HCEC 1CT (cell line): ENCODE data around the gene PLAAT5.
"Not testable (repeated sequence)": the region's sequence is repeated elsewhere in the genome, so short reads cannot be mapped to it uniquely, and the experiment has no call there.

ENCODE experiments used
- DNase-seq: peaks from one replicate; pipeline ENCODE4 v3.0.0-alpha.2; 2017

PLAAT5 gene, protein sequence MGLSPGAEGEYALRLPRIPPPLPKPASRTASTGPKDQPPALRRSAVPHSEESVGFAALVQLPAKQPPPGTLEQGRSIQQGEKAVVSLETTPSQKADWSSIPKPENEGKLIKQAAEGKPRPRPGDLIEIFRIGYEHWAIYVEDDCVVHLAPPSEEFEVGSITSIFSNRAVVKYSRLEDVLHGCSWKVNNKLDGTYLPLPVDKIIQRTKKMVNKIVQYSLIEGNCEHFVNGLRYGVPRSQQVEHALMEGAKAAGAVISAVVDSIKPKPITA

DNA sequence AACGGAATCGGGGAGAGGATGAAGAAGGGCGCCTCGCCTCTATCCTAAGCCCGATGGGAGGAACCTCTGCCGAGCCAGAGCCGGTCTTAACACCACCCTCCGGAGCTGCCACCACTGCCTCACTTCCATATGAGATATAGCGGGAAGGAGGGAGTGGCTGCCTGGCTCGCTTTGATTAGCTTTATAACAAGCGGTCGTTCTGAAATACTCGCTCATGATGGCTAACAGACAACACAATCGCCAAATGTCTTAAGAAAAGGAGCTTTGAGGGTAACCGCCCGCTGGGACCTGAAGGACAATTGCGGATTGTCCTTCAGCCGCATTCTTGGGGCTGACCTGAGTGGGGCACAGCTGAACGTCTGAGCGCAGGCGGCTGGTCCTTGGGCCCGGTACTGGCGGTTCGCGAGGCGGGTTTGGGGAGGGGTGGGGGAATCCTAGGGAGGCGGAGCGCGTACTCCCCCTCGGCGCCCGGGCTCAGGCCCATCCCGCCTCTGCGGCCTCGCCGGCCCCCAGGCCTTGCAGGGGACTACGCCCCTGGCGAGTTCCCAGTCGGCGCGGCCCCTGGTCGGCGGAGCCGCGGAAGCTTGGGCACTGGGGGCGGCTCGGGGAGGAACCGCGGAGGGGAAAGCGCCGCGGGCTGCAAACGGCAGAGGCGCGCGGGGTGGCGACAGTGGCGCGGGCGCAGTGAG is at the start of gene PLAAT5:
PLAAT5 (minus strand) TSS at position 617 of the 689 bp plus-strand sequence; CDS start at position 484, 133 bp downstream.
- no peak for DNase-seq

DNA sequence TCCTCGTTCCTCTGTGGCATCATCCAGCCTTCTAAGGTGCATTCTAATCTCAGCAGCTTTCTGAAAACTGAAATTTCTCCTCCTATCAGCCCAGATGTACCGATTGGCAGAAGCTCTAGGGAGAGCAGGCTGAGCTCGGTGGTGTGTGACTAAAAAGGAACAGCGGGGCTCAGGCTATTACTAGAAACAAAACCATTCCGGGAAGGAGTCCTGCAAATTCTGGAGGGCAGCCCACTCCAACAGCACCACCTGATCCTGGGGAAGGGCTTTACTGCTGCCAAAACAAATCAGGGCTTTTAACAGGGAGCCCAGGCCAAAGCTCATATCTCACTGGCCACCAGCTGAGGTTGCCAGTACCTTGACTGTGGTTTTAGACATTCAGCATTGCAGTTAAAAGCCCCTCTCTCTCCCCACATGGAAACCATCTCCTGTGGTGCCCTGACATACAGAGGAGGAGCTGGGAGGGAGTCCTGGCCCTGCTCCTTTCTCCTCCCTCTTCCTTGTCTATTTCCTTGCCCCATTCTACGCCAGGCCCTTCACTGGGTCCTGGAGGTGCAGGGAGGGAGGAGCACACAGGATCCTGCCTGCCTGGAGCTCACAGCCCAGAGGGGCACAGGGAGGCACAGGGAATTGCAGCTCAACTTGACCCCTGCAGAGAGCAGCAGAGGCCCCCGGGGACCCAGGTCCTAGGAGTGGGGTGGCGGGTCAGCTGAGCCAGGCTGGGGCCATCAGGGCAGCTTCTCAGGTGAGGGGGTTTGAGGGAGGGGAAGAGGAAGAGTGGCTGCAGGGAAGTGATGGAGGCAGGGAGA is 46.5 kb upstream of the PLAAT5 start:
- DNase-seq = no peak

DNA sequence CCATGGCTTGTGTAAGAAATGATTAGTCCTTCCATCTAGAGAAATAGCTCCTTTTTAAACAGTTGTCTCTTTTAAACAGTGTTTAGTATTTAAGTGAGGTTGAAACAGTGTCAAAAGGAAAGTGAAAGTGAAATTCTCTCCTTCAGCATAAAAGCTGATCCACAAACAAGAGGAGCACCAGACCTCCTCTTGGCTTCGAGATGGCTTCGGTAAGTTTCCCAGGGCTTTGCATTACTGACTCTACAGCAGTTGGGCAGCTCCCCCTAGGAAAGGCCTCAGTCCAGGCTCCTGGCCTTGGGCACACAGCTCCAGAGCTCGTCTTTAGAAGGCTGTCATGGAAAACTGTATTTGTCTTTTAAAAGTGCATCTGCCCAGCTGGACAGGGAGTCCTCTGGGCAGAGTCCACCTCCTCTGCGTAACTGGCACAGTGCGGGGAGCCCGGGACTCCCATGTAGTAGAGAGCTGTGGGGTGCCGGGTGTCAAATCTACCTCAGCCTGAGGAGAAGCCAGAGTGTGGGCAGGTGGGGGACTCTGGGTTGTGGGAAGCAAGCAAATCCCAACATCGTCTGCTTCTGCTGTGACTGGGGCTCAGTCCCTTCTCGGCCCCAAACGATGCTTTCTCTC is 45.8 kb upstream of the PLAAT5 start, which contains the start of gene PLAAT4:
PLAAT4 (plus strand) TSS at position 140 of the 624 bp plus-strand sequence; CDS start at position 201, 61 bp downstream.
- peak; percentile 40 for DNase-seq

DNA sequence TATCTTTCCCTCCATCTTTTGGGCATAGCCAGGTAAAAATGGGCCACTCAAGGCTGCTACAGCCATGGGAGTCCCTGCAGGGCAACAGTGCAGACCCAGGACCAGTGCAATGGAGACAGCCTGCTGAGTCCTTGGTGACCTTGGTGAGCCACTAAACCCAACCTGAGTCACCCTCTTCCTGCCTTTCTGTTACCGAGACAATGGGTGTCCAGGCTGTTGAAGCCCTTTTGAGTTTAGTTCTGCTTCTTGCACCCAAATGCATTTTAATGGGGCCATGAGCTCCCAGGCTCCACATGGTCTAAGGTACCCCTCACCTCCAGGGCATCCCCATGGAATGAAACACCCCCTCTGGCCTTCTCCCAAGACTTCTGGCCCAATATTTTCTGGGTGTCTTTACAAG is 44.8 kb upstream of the PLAAT5 start:
- no peak for DNase-seq

DNA sequence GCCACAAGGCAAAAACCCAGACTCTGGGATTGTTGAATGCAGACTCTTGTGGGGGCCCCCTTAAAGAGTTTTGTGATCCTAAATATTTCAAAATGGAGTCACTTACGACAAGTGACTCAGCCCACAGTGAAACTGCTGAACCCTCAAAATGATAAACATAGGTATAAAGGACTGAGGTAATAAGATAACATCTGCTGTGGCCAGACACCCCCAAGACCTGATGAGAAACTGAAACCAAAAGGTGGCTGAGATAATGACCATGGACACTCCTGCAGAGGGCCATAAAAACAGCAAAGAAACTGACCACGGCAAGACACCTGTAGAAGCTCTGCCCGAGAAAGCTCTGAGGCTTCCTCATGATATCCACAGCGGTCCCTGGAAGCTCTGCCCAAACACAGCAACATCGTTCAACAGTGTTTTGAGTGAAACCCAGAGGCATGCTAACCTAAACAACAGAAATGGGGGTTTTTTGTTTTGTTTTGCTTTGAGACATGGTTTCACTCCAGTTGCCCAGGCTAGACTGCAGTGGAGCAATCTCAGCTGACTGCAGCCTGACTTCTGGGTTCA is 44.0 kb upstream of the PLAAT5 start:
- DNase-seq = no peak

DNA sequence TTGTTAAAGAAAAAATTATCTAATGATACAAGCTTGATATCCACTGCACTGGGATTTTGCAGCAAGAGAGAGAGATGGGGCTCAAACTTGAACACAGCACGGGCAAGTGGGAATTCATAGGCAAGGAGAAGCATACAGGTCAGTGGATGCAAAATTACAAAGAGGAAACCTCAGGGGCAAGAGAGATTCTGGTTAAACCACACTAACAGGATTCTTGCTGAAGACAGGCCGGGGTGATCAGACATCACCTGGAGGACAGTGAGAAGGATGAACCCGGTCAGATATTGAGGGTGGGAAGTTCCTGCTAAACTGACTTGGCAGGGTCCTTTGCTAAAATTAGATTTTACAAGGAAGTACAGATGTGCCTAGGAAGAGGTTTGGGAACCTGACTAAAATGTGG is 43.1 kb upstream of the PLAAT5 start:
- DNase-seq = no peak

DNA sequence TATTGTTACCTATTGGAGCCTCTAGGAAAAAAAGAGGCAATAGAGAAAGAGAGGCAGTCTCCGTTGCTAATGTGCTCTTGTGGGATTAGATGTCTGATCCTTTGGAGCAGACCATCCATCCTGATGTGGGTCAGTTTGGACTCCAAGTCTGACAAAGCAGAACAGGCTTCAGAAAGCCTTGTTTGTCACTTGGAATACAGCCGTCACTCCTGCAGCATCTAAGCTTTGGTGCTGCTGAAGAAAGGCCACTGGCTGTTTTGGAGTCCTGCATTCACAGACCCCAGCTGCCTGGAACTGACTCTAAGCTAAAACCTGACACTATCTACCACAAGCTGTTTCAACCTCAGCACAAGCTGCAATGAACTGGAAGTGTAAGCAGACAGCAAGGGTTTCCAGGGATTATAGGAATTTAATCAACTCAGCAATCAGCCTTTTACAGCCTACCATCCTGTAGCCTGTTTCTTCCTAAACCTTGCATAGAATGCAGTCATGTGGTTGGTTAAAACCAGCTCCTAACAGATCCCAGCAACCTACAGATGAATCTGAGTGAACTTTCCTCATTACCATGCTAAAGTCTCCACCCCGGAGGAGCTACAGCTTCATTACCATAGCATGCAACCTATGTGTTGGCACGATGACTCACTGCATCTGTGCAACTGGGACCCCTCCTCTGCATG is 42.0 kb upstream of the PLAAT5 start:
- no peak for DNase-seq

DNA sequence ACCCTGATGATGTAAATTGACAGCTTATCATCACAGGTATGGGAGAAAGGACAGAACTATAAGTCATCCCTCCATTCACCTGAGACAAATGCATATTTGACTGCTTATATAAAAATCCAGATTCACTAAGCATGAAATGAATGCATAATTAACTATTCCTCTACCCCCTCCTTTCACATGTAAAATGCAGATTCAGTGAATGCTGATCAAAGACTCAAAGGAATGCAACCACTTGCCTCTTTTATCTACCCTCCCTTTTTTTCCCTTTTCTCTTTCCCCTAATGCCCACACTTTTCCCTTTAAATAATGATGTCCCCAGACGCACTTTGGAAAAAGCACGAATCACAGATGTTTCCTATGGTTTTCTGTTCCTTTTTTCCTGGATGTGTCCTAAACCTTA is 41.1 kb upstream of the PLAAT5 start:
- no peak for DNase-seq

DNA sequence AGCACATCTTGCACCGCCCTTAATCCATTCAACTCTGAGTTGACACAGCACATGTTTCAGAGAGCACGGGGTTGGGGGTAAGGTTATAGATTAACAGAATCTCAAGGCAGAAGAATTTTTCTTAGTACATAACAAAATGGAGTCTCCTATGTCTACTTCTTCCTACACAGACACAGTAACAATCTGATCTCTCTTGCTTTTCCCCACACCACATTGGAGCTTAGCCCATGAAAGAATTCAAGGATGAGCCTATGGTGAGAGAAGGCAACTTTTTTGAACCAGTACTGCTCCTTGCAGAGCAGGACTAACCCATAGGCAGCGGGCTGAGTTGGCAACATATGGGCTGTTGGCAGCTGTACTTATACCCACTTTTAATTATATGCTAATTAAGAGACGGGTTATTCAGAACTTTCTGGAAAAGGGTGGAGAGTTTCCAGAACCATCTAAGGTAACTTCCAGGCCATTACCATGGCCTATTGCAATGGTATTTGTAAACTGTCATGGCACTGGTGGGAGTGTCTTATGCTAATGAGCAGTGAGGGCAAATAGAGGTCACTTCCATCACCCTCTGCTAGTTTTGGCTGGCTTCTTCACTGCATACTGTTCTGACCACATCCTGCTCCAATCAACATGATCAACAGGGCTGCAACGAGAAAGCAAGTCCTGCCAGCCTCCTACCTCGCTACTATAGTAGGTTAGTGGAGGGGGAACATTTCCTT is 40.3 kb upstream of the PLAAT5 start:
- peak; percentile 81 for DNase-seq

DNA sequence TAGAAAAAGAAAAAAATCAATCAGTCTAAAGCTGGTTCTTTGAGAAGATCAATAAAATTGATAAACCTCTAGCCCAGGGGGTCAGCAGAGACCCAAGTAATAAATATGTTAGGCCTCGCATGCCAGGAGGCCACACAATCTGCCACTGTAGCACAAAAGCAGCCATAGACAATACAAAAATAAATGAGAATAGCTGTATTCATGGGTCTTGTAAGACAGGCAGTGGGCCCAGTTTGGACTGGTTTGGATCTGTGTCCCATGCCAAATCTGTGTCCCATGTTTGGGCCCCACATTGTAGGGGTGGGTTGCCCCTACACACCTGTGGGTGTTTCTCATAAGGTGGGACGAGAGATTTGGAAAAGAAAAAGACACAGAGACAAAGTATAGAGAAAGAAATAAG is 39.1 kb upstream of the PLAAT5 start:
- no peak for DNase-seq

DNA sequence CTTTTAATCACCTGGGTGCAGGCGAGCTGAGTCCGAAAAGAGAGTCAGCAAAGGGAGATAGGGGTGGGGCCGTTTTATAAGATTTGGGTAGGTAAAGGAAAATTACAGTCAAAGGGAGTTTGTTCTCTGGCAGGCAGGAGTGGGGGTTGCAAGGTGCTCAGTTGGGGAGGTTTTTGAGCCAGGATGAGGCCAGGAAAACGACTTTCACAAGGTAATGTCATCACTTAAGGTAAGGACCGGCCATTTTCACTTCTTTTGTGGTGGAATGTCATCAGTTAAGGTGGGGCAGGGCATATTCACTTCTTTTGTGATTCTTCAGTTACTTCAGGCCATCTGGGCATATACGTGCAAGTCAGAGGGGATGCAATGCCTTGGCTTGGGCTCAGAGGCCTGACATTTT is 38.4 kb upstream of the PLAAT5 start:
- not testable (repeated sequence) for DNase-seq

DNA sequence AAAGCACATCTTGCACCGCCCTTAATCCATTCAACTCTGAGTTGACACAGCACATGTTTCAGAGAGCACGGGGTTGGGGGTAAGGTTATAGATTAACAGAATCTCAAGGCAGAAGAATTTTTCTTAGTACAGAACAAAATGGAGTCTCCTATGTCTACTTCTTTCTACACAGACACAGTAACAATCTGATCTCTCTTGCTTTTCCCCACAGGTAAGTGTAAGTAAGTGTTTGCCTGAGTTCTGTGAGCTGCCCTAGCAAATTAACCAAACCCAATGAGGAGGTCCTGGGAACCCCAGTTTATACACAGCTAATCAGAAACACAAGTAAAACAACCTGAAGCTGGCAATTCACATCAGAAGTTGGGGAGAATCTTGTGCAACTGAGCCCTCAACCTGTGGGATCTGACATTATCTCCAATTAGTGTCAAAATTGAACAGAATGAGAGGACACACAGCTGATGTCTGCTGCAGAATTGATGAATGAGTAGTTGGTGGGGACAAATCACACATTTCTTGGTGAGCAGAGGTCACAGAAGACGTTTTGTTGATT is 37.8 kb upstream of the PLAAT5 start:
- DNase-seq = not testable (repeated sequence)

DNA sequence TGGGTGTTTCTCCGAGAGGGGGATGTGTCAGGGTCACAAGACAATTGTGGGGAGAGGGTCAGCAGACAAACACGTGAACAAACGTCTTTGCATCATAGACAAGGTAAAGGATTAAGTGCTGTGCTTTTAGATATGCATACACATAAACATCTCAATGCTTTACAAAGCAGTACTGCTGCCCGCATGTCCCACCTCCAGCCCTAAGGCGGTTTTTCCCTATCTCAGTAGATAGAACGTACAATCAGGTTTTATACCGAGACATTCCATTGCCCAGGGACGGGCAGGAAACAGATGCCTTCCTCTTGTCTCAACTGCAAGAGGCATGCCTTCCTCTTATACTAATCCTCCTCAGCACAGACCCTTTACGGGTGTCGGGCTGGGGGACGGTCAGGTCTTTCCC is 37.2 kb upstream of the PLAAT5 start:
- not testable (repeated sequence) for DNase-seq

DNA sequence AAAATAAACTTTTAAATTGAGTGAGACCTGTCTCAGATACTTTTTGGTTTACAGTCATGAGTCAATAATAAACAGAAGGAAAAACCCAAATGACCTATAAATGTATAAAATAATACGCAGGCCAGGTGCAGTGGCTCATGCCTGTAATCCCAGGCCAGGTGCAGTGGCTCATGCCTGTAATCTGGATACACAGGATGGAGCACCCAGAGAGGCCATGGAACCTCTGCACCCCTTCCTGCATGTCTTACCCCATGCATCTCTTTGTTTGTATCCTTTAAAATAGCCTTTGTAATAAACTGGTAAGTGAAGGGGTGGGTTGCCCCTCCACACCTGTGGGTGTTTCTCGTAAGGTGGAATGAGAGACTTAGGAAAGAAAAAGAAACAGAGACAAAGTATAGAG is 36.7 kb upstream of the PLAAT5 start:
- no peak for DNase-seq

DNA sequence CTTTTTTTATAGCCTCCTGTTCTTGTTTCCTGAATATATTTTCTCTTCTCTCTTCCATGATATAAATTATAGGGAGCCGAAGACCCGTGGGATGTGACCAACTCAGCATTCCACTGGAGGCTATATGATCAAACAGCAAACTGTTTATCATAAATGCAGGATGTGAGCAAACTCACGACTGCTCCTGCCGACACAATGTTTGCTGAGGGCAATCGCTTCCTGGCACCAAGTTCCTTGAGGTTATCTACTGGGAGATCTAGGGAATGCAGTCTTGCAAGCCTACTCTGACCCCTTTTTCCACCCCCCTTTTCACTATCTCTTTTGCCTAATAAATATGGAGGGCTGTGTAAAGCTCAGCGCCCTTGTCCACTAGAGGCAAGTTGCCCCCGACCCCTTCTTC is 32.2 kb upstream of the PLAAT5 start:
- DNase-seq = no peak

DNA sequence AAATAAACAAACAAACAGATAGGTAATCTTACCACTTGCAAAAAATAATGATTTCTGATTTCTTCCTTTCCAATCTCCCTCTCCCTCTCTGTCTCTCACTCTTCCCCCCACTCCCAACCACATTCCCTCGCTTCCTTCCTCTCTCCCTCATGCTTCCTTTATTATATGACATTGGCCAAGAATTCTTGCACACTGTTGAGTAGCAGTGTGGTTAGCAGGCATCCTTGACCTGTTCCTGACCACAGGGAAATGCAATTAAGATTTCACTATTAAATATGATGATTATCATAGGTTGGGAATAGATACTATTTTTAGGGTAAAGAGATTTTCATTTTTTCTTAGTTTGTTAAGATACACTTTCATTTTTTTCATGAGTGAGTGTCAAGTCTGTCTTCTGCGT is 30.9 kb upstream of the PLAAT5 start:
- no peak for DNase-seq

DNA sequence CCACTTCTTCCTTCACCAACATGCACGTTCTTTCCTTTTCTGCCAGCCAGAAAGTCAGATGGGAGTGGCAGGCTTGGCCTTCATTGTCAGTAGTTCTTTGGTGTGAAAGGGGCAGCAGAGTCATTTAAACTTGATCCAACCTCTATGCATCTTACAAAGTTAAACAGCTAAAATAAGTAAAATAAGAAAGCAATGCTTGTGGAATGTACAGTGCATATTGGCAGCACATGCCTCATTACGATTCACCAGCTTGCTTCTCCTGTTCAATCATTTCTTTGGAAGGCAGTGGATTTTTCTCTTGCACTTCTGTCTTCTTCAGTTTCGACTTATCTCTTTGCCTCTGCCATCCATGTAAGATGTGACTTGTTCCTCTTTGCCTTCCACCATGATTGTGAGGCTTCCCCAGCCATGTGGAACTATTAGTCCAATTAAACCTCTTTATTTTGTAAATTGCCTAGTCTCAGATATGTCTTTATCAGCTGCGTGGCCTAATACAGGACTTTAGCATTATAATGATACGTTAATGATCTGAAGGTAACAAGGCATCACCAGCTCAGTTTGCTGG is 29.7 kb upstream of the PLAAT5 start:
- DNase-seq = no peak

DNA sequence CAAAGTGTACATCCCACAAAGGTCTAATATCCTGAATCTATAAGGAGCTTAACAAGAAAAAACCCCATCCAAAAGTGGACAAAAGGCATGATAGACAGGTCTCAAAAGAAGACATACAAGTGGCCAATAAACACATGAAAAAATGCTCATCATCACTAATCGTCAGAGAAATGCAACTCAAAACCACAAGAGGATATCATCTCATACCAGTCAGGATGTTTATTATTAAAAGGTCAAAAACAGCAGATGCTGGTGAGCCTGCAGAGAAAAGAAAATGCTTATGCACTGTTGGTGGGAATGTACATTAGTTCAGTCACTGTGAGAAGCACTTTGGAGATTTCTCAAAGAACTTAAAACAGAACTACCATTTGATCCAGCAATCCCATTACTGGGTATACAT is 27.6 kb upstream of the PLAAT5 start:
- DNase-seq = peak; percentile 56

DNA sequence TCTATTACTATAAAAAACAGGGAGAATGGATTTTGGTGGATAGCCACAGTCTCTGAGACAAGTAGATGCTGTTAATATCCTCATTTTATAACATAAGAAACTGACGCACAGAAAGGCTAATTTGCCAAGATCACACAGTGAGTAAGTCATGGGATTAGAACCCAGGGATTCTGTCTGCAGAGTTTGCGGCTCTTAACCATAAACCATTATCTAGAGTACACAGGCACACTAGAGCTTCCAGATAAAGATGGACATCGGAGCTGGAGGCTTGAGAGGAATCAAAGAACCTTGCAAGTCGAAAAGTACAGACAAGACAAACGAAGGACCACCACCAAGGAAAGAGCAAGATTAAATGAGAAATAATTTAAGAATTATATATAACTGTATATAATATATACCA is 26.2 kb upstream of the PLAAT5 start:
- no peak for DNase-seq

DNA sequence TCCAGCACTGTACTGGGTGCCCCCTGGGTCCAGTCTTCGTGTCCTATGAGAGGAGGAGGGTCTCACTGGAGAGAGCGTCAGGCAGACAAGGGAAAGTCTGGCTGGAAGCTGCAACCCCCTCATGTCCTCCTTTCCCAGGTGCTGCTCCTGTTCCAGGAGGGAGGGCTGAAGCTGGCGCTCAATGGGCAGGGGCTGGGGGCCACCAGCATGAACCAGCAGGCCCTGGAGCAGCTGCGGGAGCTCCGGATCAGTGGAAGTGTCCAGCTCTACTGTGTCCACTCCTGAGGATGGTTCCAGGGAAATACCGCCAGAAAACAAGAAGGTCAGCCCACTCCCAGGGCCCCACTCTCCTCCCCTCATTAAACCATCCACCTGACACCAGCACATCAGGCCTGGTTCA is 25.1 kb upstream of the PLAAT5 start:
- DNase-seq = no peak

DNA sequence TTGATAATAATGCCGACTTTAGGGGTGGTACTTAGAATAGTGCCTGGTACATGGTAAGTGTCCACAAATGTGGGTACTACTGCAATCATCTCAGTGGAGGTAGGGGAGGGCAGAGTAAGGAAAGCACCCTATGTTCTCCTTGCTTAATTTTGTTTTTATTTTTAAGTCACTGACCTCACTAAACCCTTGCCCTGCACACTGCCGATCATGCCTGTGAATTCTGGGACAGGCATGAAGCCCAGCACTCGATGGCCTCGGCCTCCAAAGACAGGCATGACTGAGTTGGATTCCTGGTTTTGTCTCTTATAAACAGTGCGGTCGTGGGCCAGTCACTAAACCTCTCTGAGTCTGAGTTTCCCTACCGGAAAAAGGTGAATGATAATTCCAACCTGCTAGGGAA is 21.8 kb upstream of the PLAAT5 start:
- no peak for DNase-seq
